ENCODE data around the gene ANTXRL.

DNA sequence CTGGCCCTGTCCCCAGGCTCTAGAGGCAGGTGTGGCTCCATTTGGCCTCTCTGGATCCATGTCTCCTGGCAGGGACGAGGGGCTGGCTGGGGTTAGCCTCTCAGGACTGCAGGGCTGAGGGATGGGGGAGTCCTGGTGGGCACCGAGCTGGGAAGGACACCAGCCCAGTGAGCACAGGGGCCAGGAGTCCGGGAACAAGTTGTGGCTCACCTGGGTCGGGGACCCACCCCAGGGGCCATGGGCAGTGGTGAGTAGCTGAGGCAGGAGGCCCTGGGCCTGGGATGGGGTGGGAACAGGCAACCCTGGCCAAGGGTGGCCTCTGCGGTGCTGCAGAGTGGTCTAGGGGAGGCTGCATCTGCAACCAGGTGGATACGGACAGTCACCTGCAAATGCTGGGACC, 24.1 kb downstream of the ANTXRL start:
- no peak for TF ChIP-seq POLR2AphosphoS5 (IDR thresholded peaks at IDR 0.05)
- TF ChIP-seq, protein P1, sequence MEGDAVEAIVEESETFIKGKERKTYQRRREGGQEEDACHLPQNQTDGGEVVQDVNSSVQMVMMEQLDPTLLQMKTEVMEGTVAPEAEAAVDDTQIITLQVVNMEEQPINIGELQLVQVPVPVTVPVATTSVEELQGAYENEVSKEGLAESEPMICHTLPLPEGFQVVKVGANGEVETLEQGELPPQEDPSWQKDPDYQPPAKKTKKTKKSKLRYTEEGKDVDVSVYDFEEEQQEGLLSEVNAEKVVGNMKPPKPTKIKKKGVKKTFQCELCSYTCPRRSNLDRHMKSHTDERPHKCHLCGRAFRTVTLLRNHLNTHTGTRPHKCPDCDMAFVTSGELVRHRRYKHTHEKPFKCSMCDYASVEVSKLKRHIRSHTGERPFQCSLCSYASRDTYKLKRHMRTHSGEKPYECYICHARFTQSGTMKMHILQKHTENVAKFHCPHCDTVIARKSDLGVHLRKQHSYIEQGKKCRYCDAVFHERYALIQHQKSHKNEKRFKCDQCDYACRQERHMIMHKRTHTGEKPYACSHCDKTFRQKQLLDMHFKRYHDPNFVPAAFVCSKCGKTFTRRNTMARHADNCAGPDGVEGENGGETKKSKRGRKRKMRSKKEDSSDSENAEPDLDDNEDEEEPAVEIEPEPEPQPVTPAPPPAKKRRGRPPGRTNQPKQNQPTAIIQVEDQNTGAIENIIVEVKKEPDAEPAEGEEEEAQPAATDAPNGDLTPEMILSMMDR (IDR thresholded peaks at IDR 0.05) = no peak
- TF ChIP-seq POLR2A (IDR thresholded peaks at IDR 0.05) = no peak
- no peak for TF ChIP-seq EP300 (IDR thresholded peaks at IDR 0.05)
